H1 (cell line): Measurements from ENCODE around the gene FOXP2.

Experiments used
- EP300 ChIP-seq, 2 experiments: IDR thresholded peaks; 1 replicate in 1 of 2; 2 replicates in 1 of 2; pipeline ENCODE4 v1.6.1; 2011 to 2012; ENCODE audit warnings: low read depth in 2 of 2, low read length in 2 of 2, mild to moderate bottlenecking in 2 of 2, borderline replicate concordance in 1 of 2, inconsistent platforms in 1 of 2, moderate library complexity in 1 of 2
- HDAC6 ChIP-seq: IDR thresholded peaks from one replicate; pipeline ENCODE4 v1.7.1; 2012; ENCODE audit warnings: low read depth, mild to moderate bottlenecking, inconsistent platforms, low read length, moderate library complexity
- POLR2A ChIP-seq, 2 experiments: IDR thresholded peaks; 1 replicate in 1 of 2; 2 replicates in 1 of 2; pipeline ENCODE4 v1.6.1; 2011; ENCODE audit warnings: low read depth in 2 of 2, low read length in 2 of 2, mild to moderate bottlenecking in 2 of 2; ENCODE audit errors: control extremely low read depth in 1 of 2
- TAF1 ChIP-seq: IDR thresholded peaks from 2 replicates; pipeline ENCODE4 v1.6.1; 2011; ENCODE audit warnings: mild to moderate bottlenecking, low read depth, low read length
- YY1 ChIP-seq: IDR thresholded peaks from 2 replicates; pipeline ENCODE4 v1.6.1; 2011; ENCODE audit warnings: low read depth, mild to moderate bottlenecking, low read length
- ZNF274 ChIP-seq: IDR thresholded peaks from 2 replicates; pipeline ENCODE4 v1.7.0; 2012; ENCODE audit warnings: low read length, borderline replicate concordance; ENCODE audit errors: extremely low read depth
- TF ChIP-seq, protein P1 (sequence below), 3 experiments: IDR thresholded peaks; 1 replicate in 2 of 3; 2 replicates in 1 of 3; pipeline versions ENCODE4 v1.5.1 to v1.6.1; 2011; ENCODE audit warnings: low read length in 3 of 3, mild to moderate bottlenecking in 3 of 3, inconsistent platforms in 2 of 3, low read depth in 1 of 3, moderate library complexity in 1 of 3; ENCODE audit not compliant: insufficient read depth in 1 of 3; ENCODE audit errors: control extremely low read depth in 1 of 3
- TF ChIP-seq, protein P2 (sequence below): IDR thresholded peaks from 2 replicates; pipeline ENCODE4 v1.6.1; 2011; ENCODE audit warnings: low read length, improper control_type of control experiment

DNA sequence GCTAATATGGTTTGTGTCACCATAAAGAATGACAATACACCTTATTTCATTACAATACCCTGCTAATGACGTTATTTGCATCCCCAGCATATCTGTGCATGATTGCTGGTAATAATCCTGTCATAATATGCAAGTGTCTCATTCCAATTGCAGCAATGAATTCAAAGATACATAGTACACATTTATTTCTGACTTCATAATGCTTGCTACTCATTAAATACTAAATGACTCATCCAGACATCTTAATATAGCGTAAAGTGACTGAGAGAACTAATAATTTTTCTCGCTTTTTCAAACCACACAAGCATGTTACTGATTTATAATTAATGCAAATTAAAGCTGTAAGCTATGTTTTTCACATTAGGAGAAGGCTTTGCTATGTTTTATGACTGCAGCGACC, 272.6 kb downstream of the FOXP2 start:
- TF ChIP-seq ZNF274 (no peak), EP300 (IDR thresholded peaks at IDR 0.05; ENCODE audit: borderline replicate concordance in 1 of 2, low read depth in 2 of 2, low read length in 2 of 2) (no peak), TAF1 (no peak), POLR2A (IDR thresholded peaks at IDR 0.05; ENCODE audit: control extremely low read depth in 1 of 2, low read depth in 2 of 2, low read length in 2 of 2) (no peak), HDAC6 (no peak), YY1 (no peak)
- TF ChIP-seq, protein P1, sequence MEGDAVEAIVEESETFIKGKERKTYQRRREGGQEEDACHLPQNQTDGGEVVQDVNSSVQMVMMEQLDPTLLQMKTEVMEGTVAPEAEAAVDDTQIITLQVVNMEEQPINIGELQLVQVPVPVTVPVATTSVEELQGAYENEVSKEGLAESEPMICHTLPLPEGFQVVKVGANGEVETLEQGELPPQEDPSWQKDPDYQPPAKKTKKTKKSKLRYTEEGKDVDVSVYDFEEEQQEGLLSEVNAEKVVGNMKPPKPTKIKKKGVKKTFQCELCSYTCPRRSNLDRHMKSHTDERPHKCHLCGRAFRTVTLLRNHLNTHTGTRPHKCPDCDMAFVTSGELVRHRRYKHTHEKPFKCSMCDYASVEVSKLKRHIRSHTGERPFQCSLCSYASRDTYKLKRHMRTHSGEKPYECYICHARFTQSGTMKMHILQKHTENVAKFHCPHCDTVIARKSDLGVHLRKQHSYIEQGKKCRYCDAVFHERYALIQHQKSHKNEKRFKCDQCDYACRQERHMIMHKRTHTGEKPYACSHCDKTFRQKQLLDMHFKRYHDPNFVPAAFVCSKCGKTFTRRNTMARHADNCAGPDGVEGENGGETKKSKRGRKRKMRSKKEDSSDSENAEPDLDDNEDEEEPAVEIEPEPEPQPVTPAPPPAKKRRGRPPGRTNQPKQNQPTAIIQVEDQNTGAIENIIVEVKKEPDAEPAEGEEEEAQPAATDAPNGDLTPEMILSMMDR (IDR thresholded peaks at IDR 0.05; ENCODE audit: control extremely low read depth in 1 of 3, insufficient read depth in 1 of 3, low read depth in 1 of 3, low read length in 3 of 3), result no peak
- TF ChIP-seq, protein P2, sequence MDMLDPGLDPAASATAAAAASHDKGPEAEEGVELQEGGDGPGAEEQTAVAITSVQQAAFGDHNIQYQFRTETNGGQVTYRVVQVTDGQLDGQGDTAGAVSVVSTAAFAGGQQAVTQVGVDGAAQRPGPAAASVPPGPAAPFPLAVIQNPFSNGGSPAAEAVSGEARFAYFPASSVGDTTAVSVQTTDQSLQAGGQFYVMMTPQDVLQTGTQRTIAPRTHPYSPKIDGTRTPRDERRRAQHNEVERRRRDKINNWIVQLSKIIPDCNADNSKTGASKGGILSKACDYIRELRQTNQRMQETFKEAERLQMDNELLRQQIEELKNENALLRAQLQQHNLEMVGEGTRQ, result no peak
